PC-9 (cell line): ENCODE results near the gene KRT38. TPM values are rescaled to one million over a fixed set of nuclear protein-coding genes. Genes with fewer than 3 reads are reported as not detected.

Experiments
- BruUV-seq: library from RNA; stranded (reverse); fragments of 400-500 nt; replicated peaks from 2 replicates; lab custom pipeline; 2021; lab: Mats Ljungman, UMichigan
- CTCF ChIA-PET: fragments of 300-600 bp; sonication (Branson Sonifier 250); formaldehyde crosslinking; loops from one replicate; lab custom pipeline; 2022; ENCODE audit warnings: antibody characterized with exemption; lab: Charles Lee
- POLR2A ChIA-PET: fragments of 300-600 bp; sonication (Branson Sonifier 250); formaldehyde crosslinking; loops from one replicate; lab custom pipeline; 2022; ENCODE audit warnings: antibody characterized with exemption; ENCODE audit not compliant: unreplicated experiment; lab: Charles Lee
- DNase-seq, 2 experiments: peaks; one replicate each; pipeline versions ENCODE4 v3.0.0 to v3.0.0-alpha.2; 2015 to 2022; ENCODE audit warnings: mixed read lengths in 1 of 2
- H2AFZ ChIP-seq: fragments of 200-600 bp; sonication (generic); 2 replicates; pipeline ENCODE4 v1.8.1; 2017; ENCODE audit warnings: antibody characterized with exemption
- H3F3A ChIP-seq: fragments of 200-600 bp; sonication (generic); 2 replicates; pipeline ENCODE4 v1.8.1; 2017; ENCODE audit warnings: antibody characterized with exemption, mild to moderate bottlenecking, low read depth; ENCODE audit not compliant: insufficient read depth
- H3K27ac ChIP-seq: fragments of 200-600 bp; sonication (generic); 2 replicates; pipeline ENCODE4 v1.6.1; 2016; ENCODE audit warnings: mixed run types
- H3K27me3 ChIP-seq: fragments of 200-600 bp; sonication (generic); 2 replicates; pipeline ENCODE4 v1.6.1; 2016; ENCODE audit warnings: low read depth, mixed run types; ENCODE audit not compliant: insufficient read depth
- H3K36me3 ChIP-seq: fragments of 200-600 bp; sonication (generic); 2 replicates; pipeline ENCODE4 v1.6.1; 2016; ENCODE audit warnings: low read depth, mixed run types
- H3K4me1 ChIP-seq: fragments of 200-600 bp; sonication (generic); replicated peaks from 2 replicates; pipeline ENCODE4 v1.6.1; 2016; ENCODE audit warnings: mixed run types; ENCODE audit not compliant: insufficient read depth
- H3K4me2 ChIP-seq: fragments of 200-600 bp; sonication (generic); 2 replicates; pipeline ENCODE4 v1.6.1; 2017; ENCODE audit warnings: mixed run types
- H3K4me3 ChIP-seq: fragments of 200-600 bp; sonication (generic); 2 replicates; pipeline ENCODE4 v1.6.1; 2016; ENCODE audit warnings: mixed run types
- H3K79me2 ChIP-seq: fragments of 200-600 bp; sonication (generic); 2 replicates; pipeline ENCODE4 v1.6.1; 2017; ENCODE audit warnings: low read depth, mixed run types
- H3K9me2 ChIP-seq: fragments of 200-600 bp; sonication (generic); 2 replicates; pipeline ENCODE4 v1.8.1; 2017; ENCODE audit warnings: mild to moderate bottlenecking; ENCODE audit not compliant: insufficient read depth
- H3K9me3 ChIP-seq: fragments of 200-600 bp; sonication (generic); 2 replicates; pipeline ENCODE4 v1.8.1; 2016; ENCODE audit warnings: low read depth; ENCODE audit not compliant: insufficient read depth
- H4K20me1 ChIP-seq: fragments of 200-600 bp; sonication (generic); 2 replicates; pipeline ENCODE4 v1.8.1; 2017; ENCODE audit not compliant: insufficient read depth
- CTCF ChIP-seq: fragments of 200-600 bp; sonication (generic); conservative IDR thresholded peaks from 2 replicates; pipeline ENCODE4 v1.6.1; 2017; ENCODE audit warnings: mixed run types, antibody characterized with exemption, mild to moderate bottlenecking, moderate library complexity
- EZH2 ChIP-seq: fragments of 200-600 bp; sonication (generic); IDR thresholded peaks from 2 replicates; pipeline ENCODE4 v1.8.0; 2017; ENCODE audit warnings: antibody characterized with exemption, low read depth
- intact Hi-C: fragments of 100-400 bp; cut with micrococcal nuclease; formaldehyde crosslinking; loops from one replicate; pipeline ENCODE4 v1.10.0; 2022; ENCODE audit not compliant: unreplicated experiment
- total RNA-seq: library from RNA; stranded (reverse); gene quantifications from 2 replicates; pipeline ENCODE4 v1.2.3, GENCODE V29; 2021

The KRT38 gene
- total RNA-seq, 1 experiment from 2014 or later: not detected

GRCh38 chr17:41444640-41445039, 3.9 kb upstream of the KRT38 start:
- POLR2A ChIA-PET: no interaction called here
- Histone ChIP-seq H4K20me1 (no peaks in the 10 kb centered on the region), H3K36me3 (no peaks in the 10 kb centered on the region), H3K79me2 (no peaks in the 10 kb centered on the region), H3K27ac (no peak overlapping the region), H3K9me2 (no peaks in the 10 kb centered on the region), H3F3A (no peaks in the 10 kb centered on the region), H2AFZ (no peak overlapping the region), H3K4me3 (no peak overlapping the region), H3K4me1 (0 out of 2 replicates have a peak, but pooled peaks cover 2% of the 10 kb centered on the region), H3K9me3 (peaks cover 8% of the 10 kb centered on the region; the same call in 1 of the 2 replicates), H3K27me3 (no peaks in the 10 kb centered on the region), H3K4me2 (no peak overlapping the region)
- DNase-seq: no peak
- CTCF ChIA-PET: no interaction called here
- BruUV-seq: no TSS peak
- TF ChIP-seq EZH2 (no peak), CTCF (no peak)
- intact Hi-C loops: no loop called here

GRCh38 chr17:41444186-41444585, 3.4 kb upstream of the KRT38 start:
- CTCF ChIA-PET: interaction anchor here (0.5 kb wide), 1 partner anchor 968 kb away, joined by 3 read pairs; no protein-coding TSS in a partner anchor
- no peaks in the 10 kb centered on the region for H3K79me2 ChIP-seq
- POLR2A ChIA-PET: no interaction called here
- H3K4me2 ChIP-seq: no peak overlapping the region
- no peak overlapping the region for H2AFZ ChIP-seq
- no peaks in the 10 kb centered on the region for H3F3A ChIP-seq
- no peak for TF ChIP-seq EZH2
- no peak for TF ChIP-seq CTCF
- H3K9me3 ChIP-seq: peaks cover 8% of the 10 kb centered on the region; the same call in 1 of the 2 replicates
- H3K36me3 ChIP-seq: no peaks in the 10 kb centered on the region
- no peak for DNase-seq
- H3K9me2 ChIP-seq: no peaks in the 10 kb centered on the region
- H3K27ac ChIP-seq: no peak overlapping the region
- H3K4me1 ChIP-seq: 0 out of 2 replicates have a peak, but pooled peaks cover 7% of the 10 kb centered on the region
- H3K4me3 ChIP-seq: no peak overlapping the region
- no peaks in the 10 kb centered on the region for H3K27me3 ChIP-seq
- intact Hi-C loops: no loop called here
- BruUV-seq: no TSS peak
- no peaks in the 10 kb centered on the region for H4K20me1 ChIP-seq

GRCh38 chr17:41442739-41443138, 2.0 kb upstream of the KRT38 start:
- intact Hi-C loops: no loop called here
- no TSS peak for BruUV-seq
- H3K27me3 ChIP-seq: no peaks in the 10 kb centered on the region
- CTCF ChIA-PET: no interaction called here
- POLR2A ChIA-PET: interaction anchor here (0.7 kb wide), 1 partner anchor 25 kb away, joined by 4 read pairs; no protein-coding TSS in a partner anchor
- DNase-seq: no peak
- H3K79me2 ChIP-seq: no peaks in the 10 kb centered on the region
- H4K20me1 ChIP-seq: no peaks in the 10 kb centered on the region
- no peaks in the 10 kb centered on the region for H3F3A ChIP-seq
- no peak overlapping the region for H2AFZ ChIP-seq
- no peak overlapping the region for H3K4me2 ChIP-seq
- H3K9me3 ChIP-seq: peaks cover 8% of the 10 kb centered on the region; the same call in 1 of the 2 replicates
- H3K4me1 ChIP-seq: 0 out of 2 replicates have a peak, but pooled peaks cover 9% of the 10 kb centered on the region
- no peaks in the 10 kb centered on the region for H3K9me2 ChIP-seq
- no peak overlapping the region for H3K27ac ChIP-seq
- H3K36me3 ChIP-seq: no peaks in the 10 kb centered on the region
- H3K4me3 ChIP-seq: no peak overlapping the region
- TF ChIP-seq EZH2 (no peak), CTCF (no peak)
